Measurements from ENCODE around the gene C1QTNF12.

DNA sequence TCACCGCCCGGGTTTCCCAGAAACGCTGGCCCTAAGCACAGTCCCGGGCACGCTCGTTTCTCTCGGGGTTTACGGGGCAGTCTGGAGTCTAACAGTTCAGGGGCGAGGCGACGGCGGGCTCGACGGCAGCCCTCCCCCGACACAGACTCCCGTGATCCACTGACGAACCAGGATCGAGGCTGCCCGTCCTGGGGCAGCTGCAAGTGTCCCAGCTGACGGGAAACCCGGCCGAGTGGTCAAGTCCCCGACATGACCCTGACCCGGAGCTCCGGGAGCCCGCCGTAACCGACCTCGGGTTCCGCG lies 26.6 kb upstream of the C1QTNF12 start:
- TF ChIP-seq, protein P1, sequence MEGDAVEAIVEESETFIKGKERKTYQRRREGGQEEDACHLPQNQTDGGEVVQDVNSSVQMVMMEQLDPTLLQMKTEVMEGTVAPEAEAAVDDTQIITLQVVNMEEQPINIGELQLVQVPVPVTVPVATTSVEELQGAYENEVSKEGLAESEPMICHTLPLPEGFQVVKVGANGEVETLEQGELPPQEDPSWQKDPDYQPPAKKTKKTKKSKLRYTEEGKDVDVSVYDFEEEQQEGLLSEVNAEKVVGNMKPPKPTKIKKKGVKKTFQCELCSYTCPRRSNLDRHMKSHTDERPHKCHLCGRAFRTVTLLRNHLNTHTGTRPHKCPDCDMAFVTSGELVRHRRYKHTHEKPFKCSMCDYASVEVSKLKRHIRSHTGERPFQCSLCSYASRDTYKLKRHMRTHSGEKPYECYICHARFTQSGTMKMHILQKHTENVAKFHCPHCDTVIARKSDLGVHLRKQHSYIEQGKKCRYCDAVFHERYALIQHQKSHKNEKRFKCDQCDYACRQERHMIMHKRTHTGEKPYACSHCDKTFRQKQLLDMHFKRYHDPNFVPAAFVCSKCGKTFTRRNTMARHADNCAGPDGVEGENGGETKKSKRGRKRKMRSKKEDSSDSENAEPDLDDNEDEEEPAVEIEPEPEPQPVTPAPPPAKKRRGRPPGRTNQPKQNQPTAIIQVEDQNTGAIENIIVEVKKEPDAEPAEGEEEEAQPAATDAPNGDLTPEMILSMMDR (conservative IDR thresholded peaks at IDR 0.05; ENCODE audit: low read length) = no peak
- no peak for TF ChIP-seq EZH2phosphoT487 (IDR thresholded peaks at IDR 0.05; ENCODE audit: borderline replicate concordance, low read depth, low read length)

Data from OCI-LY7 (cell line).